NT2/D1 (cell line): ENCODE results near the gene FER1L5.

Experiments
- SUZ12 ChIP-seq: IDR thresholded peaks from 2 replicates; pipeline ENCODE4 v1.6.1; 2011; ENCODE audit not compliant: insufficient read length, insufficient read depth; ENCODE audit errors: extremely low read depth
- YY1 ChIP-seq: IDR thresholded peaks from 2 replicates; pipeline ENCODE4 v1.6.1; 2011; ENCODE audit not compliant: insufficient read length, insufficient read depth
- ZNF274 ChIP-seq: IDR thresholded peaks from 2 replicates; pipeline ENCODE4 v1.6.1; 2011; ENCODE audit warnings: mild to moderate bottlenecking, low read depth, low read length

GRCh38 chr2:96655526-96655925 is 13.0 kb downstream of the FER1L5 start:
- TF ChIP-seq YY1 (no peak), SUZ12 (no peak), ZNF274 (no peak)
